ENCODE data around the gene BLNK. TPM values are rescaled to one million over a fixed set of nuclear protein-coding genes. Genes with fewer than 3 reads are reported as not detected.

BLNK gene
- total RNA-seq, 1 donor from 2014 or later: 4.7 TPM

DNA sequence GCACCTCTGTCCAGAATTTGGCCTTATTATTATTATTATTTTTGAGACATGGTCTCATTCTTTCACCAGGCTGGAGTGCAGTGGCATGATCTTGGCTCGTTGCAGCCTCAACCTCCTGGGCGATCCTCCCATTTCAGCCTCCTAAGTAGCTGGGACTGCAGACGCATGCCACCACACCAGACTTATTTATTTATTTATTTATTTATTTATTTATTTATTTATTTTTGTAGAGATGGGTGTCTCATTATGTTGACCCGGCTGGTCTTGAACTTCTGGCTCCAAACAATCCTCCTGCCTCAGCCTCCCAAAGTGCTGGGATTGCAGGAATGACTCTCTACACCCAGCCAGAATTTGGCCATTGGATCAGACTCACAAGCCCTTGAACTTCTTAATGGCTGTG is 6.4 kb downstream of the BLNK start:
- no peak for DNase-seq (ENCODE audit: low spot score)

DNA sequence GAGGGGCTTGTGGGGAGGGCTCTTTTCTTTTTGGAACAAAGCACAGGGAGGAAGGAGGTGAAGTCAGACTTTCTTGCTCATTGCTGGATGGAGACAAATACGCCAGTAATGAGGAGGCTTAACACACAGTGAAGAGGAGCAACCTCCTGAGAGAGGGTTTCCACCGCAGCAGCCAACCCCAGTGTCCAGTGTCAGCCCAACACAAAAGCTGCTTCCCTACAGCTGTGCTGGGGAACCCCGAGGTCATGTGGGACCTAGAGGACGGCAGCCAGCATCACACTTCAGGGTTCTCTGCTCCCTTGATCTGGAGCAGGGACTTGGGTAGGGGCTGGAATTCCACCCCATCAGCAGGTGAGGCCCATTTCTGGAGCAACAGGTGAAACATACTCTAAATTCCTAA is 7.7 kb downstream of the BLNK start:
- no peak for DNase-seq (ENCODE audit: low spot score)

DNA sequence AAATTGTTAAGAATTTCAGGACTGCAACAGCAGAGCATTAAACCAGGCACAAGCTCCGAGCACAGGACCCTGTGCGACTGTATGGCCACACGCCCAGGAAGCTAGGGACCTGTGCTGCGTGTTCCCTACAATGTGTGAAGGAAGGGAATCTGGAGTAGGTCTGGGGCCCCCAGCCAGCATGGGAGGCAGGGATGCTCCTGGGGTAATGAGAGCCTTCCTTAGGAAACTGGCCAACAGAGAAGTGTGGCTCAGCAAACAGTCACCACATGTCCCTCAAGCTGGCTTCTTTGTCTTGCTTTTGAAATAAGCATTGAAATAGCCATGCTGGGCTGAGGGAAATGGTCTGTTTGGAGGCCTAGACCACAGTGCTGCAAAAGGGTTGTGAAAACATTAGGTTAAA is 8.2 kb downstream of the BLNK start:
- DNase-seq (ENCODE audit: low spot score): no peak

DNA sequence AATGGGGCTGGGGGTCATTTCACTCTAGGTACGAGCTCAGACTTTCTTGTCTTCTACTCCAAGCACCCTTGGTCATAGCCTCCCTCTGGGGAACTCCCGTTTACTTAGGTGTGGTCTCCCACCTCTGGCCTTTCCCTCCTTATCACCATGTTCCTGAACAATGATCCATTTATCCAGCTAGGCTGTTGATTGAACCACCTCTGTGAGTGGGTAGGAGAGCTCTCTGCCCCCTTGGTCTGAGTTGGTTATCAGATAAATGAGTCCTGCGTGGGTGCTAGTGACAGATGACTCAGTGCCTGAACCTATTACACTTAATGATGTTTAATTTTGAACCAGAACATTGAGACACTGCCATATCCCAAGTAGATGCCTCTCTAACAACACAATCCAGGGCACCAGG is 9.4 kb downstream of the BLNK start:
- no peak for DNase-seq (ENCODE audit: low spot score)

DNA sequence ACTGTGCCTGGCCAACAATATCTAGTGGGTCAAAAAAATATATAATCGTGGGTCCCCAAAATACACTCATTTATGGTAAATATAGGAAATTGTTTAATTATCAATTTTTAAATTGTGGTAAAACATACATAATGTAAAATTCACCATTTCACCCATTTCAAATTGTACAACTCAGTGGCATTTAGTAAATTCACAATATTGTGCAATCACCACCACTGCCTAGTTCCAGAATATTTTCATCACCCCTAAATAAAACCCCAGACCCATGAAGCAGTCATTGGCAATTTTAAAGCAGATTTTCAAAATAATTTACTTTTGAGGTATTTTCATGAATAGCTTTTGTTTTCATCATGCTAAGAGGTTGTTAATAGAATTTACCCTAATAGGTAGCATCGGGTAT is 10.2 kb downstream of the BLNK start:
- no peak for DNase-seq (ENCODE audit: low spot score)

DNA sequence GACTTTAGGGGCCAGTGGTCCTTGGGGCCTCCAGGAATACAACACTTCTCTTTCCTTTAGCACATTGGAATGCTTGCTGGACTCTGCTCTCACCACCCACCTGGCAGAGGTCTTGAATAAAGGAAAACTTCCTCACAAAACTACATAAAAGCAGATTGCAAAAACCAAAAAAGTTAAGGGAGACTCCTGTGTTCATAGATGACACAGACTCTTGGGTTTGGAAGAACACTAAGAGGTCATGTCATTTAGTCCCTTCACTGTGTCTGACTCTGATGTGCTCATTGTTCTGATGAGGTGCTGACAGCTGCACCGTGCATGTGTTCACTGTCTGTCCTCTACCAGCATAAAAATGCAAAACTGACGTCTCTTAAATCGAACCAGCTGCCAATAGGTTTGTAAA is 11.4 kb downstream of the BLNK start:
- DNase-seq (ENCODE audit: low spot score): no peak

DNA sequence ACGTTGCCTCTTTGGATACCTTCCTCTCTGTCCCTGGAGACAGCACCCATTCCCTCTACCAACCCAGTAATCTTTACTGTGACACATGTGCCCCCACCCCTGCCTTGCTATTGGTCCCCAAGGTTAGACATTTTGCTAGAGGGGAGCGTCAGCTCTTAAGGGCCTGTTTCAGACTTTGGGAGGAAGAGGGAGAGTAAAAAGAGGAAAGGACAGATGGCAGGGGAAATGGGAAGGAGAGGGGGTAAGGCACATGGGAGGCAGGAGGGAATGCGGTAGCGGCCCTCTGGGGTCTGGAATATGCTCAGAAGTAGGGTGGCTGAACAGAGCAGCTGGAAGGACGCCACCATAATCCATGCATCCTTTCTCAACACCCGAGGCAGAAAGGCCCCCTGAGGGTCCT is 12.2 kb downstream of the BLNK start:
- no peak for DNase-seq (ENCODE audit: low spot score)

DNA sequence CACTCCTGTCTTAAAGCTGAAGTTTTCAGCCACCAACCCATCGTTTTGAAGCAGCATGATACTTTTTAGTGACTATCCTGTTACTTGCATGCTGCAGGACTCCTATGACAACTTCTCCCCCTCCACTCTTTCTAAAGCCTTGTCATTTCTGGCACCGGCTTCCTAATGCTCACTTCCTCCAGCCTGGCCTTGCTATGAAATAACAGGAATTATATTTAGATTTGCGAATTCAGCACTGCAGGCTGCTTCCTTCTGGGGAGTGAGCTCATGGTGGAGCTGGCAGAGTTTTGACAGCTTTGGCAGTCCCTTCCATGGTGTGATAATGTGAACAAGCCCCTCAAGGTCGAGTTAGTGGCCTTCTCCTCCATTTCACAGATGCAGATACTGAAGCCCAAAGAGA is 13.4 kb downstream of the BLNK start:
- DNase-seq (ENCODE audit: low spot score): no peak

DNA sequence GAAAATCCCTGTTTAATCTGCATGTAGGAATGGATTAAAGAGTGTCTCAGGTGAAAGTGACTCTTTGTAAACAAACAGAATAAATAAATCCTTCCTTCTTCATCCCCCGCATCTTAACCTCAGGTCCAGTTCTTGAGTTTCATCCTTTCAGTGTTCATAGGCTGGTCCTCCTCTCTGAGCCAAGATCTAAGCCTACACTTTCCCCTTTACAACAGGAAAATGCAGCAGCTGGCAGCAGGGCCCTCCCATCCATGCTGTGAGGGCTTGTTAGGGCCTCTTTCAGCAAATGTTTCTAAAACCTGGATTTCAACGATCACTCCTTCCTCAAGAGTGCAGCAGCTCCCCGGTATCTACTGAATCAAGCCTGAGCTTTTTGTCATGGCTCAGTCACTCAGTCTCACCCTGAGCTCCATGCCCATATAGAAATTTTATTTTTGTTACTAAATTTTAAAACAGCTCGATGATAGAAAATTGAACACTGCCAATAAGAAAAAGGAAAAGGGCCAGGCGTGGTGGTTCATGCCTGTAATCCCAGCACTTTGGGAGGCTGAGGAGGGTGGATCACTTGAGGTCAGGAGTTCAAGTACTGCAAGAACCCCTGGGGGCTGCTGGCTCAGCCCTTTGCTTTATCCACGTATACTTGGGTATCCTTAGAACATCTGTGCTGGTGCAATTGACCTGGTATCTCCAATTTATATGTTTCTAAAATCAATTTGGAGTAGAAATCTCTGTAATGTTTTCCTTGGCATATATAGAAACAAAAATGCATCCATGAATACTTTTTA is 15.6 kb downstream of the BLNK start:
- no peak for DNase-seq (ENCODE audit: low spot score)

DNA sequence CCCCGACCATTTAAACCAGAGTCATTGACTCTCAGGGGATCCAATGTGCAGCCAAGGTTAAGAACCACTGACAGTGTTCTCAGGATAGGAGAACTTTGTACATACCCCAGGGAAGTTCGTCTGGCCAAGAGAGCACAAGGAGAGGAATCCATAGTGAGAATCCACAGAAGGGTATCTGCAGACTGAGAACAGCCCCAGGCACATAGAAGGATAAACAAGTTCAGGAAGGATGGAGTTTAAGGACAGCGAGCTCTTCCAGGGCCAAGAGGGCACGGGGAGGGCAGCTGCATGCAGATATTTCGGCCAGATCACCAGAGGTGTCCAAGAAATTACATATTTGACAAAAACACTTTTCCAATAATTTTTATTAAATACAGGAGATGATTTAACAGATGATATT is 16.4 kb downstream of the BLNK start:
- no peak for DNase-seq (ENCODE audit: low spot score)

DNA sequence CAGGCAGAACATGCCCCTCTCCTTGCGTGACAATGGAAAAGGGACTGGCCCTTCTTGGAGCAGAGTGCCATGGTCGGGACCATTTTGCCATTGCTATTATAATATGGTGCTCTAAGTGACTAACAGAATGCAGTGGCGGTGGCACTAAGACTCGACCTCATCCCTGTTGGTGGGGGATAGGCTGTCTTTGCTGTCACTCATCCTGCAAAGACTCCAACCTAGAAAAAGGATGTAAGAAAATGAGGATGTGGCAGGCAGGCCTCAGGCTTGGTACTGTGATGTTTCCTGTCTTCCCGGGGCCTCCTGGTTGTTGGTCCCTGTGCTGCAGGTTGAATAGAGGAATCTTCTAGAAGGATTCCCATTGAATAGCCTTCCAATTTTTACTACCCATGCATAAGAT is 18.6 kb downstream of the BLNK start:
- DNase-seq (ENCODE audit: low spot score): no peak

DNA sequence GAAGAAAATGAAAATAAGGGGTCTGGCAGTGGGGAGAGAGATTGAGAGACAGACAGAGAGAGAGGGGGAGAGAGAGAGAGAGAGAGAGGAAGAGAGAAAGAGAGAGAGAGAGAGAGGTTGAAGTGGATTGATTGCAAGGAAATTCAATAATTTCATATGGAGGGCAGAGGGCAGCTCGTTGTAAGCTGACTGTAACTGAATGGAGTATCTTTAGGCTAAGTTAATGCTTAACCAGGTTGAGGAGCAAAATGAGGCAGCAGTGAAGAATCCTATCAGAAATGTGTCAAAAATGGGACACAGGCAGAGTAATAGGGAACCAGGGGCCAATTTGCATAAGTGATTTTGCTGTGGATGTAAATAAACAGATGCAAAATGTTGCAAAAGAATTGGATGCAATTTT is 21.0 kb downstream of the BLNK start:
- DNase-seq (ENCODE audit: low spot score): no peak

DNA sequence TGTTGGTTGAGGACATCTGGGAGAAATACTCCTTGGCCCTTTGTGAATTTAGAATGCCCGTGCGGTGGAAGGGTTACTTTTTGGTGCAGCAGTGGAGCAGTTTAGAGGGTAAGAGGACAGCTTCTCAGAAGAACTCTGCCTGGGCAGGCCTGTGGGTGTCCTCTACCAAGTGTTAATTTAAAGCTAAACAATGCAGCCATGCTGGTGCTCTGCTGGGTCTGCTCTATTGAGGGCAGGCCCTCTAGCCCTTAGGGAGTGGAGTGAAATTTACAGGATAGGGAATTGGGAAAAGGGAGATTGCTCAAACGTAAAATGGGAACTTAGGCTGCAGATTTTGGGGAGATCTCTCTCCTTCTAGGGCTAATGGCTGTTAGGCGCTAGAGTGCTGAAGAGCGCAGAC is 22.1 kb downstream of the BLNK start:
- no peak for DNase-seq (ENCODE audit: low spot score)

DNA sequence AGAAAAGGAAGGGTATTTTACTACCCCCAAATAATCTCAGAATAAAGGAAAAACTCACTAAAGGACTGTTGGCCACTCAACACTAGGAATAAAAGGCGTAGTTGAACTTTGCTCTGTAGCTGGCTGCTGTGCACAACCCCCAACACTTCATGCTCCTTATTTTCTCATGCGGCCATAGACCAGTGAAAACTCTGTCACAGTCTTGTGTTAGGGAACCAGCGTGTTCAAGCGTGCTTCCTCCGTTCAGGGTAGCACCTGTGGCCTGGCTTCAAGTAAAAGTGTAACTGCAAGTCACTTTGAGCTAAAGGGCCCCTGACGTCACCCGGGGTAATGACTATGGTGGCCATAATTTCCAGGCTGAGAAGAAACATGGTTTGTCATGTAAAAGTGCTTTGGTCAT is 27.0 kb downstream of the BLNK start:
- DNase-seq (ENCODE audit: low spot score): no peak

DNA sequence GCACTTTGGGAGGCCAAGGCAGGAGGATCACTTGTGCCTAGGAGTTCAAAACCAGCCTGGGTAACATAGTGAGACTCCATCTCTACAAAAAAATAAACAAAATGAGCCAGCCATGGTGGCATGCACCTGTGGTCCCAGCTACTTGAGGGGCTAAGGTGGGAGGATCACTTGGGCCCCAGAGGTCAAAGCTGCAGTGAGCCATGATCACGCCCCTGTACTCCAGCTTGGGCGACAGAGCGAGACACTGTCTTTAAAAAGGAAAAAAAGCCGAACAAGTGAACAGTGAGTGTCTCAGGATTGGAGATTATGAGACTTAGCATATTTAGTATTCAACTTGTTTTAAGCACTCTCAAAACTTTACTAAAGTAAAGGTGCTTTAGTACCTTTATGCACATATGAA is 28.1 kb downstream of the BLNK start:
- no peak for DNase-seq (ENCODE audit: low spot score)

DNA sequence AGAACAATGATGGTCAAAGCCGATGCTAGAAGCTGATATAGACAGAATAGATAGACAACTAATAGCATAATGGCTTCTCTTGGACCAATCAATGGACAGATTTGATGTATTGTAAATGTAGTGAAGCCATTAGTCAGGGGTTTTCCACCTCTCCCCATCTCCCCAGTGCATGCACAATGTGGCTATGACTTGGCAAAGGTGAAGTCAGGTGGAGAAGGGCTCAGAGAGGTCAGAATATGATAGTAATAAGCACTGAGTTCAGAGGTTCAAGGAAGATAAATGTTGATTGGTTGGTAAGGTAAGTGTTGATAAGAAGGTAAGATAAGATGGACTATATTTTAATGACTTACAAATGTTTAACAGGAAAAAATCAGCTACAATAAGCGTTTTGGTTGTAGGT is 28.5 kb downstream of the BLNK start:
- no peak for DNase-seq (ENCODE audit: low spot score)

DNA sequence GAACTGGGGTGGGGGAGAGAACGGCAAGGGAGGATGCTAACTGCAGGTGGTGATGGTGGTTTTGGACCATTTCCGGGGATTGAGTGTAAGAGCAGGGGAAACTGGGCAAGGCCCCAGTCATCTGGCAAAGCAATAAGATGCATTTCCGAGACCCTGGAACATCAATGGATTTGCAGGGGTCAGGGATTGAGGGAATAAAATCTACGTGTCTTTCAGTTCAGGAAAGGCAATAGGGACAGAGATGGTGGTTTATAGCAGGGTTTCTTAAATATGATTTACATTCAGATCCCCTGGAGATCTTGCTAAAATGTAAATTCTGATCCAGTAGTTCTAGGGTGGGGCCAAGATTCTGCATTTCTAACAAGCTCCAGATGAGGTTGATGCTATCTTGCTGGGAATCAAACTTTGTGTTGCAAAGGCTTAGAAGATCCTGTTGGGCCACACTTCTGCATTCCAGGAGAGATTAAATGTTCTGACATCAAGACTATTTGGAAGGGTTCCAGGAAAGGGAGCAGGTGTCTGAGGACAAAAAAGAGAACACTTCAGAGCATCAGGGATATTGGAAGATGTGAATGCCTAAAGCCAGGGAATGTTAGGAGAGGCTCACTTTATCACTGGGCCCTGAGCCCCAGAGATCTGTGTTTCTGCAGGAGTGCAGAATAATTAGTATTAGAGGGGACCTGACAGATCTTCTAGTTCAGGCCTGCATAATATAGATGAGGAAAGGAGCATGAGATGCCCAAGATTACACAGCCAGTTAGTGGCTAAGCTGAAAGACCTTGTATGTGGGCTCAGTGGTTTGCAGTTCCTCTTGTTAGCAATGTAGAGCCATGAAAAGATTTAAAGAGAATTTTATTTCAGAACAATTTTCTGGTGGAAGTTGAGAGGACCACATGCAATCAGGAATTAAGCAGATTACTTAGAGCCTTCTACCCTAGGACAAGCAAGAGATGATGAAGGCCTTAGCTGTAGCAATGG is 32.4 kb downstream of the BLNK start:
- no peak for DNase-seq (ENCODE audit: low spot score)

DNA sequence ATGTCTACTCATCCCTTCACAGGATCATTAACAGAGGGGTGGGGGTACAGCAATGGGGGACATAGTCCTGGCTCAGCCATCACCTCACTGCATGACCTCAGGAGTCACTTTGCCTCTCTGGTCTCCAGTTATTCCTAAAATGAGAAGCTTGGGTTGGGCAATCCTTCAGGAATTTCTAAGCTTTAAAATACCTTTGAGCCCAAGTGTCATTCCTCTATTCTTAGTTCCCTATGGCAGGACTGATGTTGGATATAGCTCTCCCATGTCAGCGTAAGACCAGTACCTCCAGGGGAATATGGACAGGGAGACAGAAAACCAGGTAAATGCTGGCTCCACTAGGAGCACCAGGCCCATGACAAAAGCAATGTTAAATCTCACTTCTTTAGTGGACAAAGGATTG is 34.5 kb downstream of the BLNK start:
- DNase-seq (ENCODE audit: low spot score): no peak

DNA sequence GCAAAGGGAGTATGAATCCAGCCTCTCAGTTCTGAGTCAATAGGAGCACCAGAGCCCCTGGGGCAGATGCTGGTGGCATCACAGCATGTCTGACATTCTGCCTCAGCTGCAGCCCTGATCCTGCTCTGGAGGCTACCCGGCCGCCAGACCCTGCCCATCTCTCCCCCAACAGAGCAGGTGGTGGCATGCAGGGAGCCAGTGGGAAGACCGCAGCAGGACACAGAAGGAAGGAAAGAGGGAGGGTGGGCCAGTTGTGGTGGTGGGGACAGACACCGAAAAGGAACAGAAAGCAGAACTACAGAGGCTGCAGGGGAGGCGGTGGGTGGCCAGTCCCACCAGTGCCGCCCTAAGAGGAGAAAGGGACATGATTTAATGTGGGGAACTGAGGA is 35.3 kb downstream of the BLNK start:
- DNase-seq (ENCODE audit: low spot score): no peak

DNA sequence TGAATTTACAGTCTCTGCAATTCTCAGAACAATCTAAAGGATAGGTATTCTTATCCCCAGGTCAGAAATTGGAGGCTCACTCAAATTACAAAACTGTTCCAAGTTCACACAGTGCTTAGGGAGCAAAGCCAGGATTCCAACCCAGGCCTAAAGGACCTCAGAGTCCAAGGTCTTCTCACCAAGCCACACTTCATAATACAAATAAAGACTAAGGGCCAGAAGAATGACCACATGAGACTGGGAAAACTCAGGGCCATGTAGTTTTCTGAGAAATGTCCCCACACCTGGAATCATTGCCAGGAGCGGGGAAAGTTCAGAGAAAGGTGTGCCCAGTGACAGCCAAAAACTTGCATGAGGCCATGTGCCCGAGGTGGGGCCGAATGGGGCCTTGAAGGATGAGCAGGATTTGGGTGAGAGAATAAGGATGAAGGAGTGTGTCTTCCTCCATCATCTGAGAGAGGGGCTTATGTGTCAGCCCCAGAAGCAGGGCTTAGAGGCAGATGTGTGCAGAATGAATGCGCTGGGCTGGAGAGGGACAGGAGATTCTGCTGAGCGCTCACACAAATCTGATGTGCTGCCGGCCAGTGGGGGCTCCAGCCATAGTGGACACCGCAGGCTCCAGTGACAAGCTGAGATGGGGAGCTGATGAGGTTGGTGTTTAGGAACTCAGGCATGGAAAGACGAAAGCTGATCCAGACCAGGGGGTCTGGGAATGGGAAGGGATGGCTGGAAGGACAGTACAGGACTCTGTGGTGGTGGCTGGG is 35.9 kb downstream of the BLNK start:
- no peak for DNase-seq (ENCODE audit: low spot score)

DNA sequence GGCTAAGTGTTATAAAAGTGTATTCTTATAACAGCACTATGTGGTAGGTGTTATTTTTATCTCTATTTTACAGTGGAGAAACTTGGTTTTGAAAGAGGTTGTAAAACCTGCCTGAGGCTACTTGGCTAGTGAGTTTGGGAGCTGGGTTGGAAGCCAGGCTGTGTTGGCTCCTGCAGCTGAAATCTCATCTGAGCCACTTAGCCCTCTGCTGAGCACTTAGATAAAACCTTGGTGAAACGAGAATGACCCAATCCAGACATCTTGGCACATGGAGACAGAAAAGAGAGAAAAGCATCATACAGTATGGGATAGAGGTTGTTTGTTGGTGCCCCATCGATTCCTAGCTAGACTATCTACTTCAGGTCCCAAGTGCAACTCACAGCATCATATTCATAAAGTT is 37.4 kb downstream of the BLNK start:
- no peak for DNase-seq (ENCODE audit: low spot score)

DNA sequence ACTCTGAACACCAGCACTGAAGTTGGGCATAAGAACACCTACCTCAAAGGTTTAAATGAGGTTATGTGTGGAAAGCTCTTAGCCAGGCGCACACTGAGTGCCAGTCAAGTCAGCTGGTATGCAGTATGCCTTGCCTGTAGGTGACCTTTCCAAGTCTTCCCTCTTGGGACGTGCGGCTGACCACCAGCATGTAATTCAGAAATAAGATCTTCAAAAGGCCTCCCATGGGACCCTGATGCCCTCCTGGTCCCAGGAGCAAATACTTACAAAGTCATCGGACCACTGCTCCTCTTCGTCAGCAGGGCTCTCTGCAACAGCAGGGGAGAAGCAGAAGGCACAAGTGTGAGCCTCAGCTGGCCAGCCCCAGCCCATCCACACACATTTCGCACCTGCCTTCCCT is 40.8 kb downstream of the BLNK start:
- DNase-seq (ENCODE audit: low spot score): no peak
